ENCODE measurements around the gene NPB.
A peak's percentile ranks its signal among the peaks of the same experiment; 100 is the strongest.

Gene NPB

GRCh38 chr17:81870131-81870980 is 31.7 kb upstream of the NPB start:
- peak; percentile 38 for DNase-seq

GRCh38 chr17:81870981-81871386 is 31.1 kb upstream of the NPB start, which contains the start of gene ARHGDIA:
ARHGDIA (minus strand) TSS chr17:81871337; CDS start chr17:81869930, 1,407 bp downstream.
- DNase-seq: no peak

- DNase-seq: peak; percentile 95
Measured at GRCh38 chr17:81871387-81872230, 30.4 kb upstream of the NPB start.

- no peak for DNase-seq
Measured at GRCh38 chr17:81877569-81877968, 24.5 kb upstream of the NPB start.

GRCh38 chr17:81878294-81878693 is 23.7 kb upstream of the NPB start:
- DNase-seq: no peak

GRCh38 chr17:81879121-81879520 is 22.9 kb upstream of the NPB start:
- no peak for DNase-seq

- no peak for DNase-seq
Measured at GRCh38 chr17:81884520-81884919, 17.5 kb upstream of the NPB start.

GRCh38 chr17:81884968-81885367 is 17.1 kb upstream of the NPB start:
- no peak for DNase-seq

- no peak for DNase-seq
Measured at GRCh38 chr17:81885454-81885853, 16.6 kb upstream of the NPB start.

GRCh38 chr17:81885869-81886548 is 16.0 kb upstream of the NPB start:
- DNase-seq: no peak

- DNase-seq: no peak
Measured at GRCh38 chr17:81888105-81888987, 13.7 kb upstream of the NPB start.

GRCh38 chr17:81888988-81889595 is 12.9 kb upstream of the NPB start:
- no peak for DNase-seq

- no peak for DNase-seq
Measured at GRCh38 chr17:81889602-81890001, 12.4 kb upstream of the NPB start.

- DNase-seq: no peak
Measured at GRCh38 chr17:81890447-81891302, 11.4 kb upstream of the NPB start.

- no peak for DNase-seq
Measured at GRCh38 chr17:81891303-81891552, 10.8 kb upstream of the NPB start.

GRCh38 chr17:81895400-81895799 is 6.6 kb upstream of the NPB start:
- DNase-seq: no peak

- DNase-seq: no peak
Measured at GRCh38 chr17:81898029-81898866, 3.8 kb upstream of the NPB start.

GRCh38 chr17:81898885-81899284 is 3.2 kb upstream of the NPB start:
- no peak for DNase-seq

GRCh38 chr17:81899514-81900166 is 2.4 kb upstream of the NPB start:
- DNase-seq: no peak

All from CD4-positive, alpha-beta T cell treated with Interleukin-15 for 1 hour (primary cell).